WTC11 (cell line): ENCODE data around the gene TREX2. TPM values are rescaled to one million over a fixed set of nuclear protein-coding genes. Genes with fewer than 3 reads are reported as not detected.

Experiments
- ATAC-seq: fragments of 200-7000 bp; cut with Tn5 transposase; 2 replicates; pipeline ENCODE4 v1.10.0; 2021; ENCODE audit warnings: mild to moderate bottlenecking, moderate library complexity
- CTCF ChIA-PET: fragments of 300-600 bp; sonication (Branson Sonifier 250); formaldehyde crosslinking; loops from one replicate; lab custom pipeline; 2021; ENCODE audit warnings: antibody characterized with exemption; lab: Charles Lee
- POLR2A ChIA-PET: fragments of 350-600 bp; sonication (Branson Sonifier 250); formaldehyde crosslinking; loops from one replicate; lab custom pipeline; 2021; ENCODE audit warnings: antibody characterized with exemption; lab: Charles Lee
- DNase-seq: peaks from one replicate; pipeline ENCODE4 v3.0.0; 2021; ENCODE audit warnings: low spot score
- H3K27ac Mint-ChIP-seq: 2 replicates; pipeline ENCODE4 v1.8.0; 2021; ENCODE audit warnings: mixed read lengths
- H3K27me3 Mint-ChIP-seq: 2 replicates; pipeline ENCODE4 v1.8.0; 2021; ENCODE audit warnings: low read depth, mild to moderate bottlenecking, moderate library complexity, mixed read lengths
- H3K36me3 Mint-ChIP-seq: 2 replicates; pipeline ENCODE4 v1.8.0; 2021; ENCODE audit warnings: mixed read lengths
- H3K4me1 Mint-ChIP-seq: 2 replicates; pipeline ENCODE4 v1.8.0; 2022; ENCODE audit warnings: mixed read lengths
- H3K4me3 Mint-ChIP-seq: 2 replicates; pipeline ENCODE4 v1.8.0; 2021; ENCODE audit warnings: mild to moderate bottlenecking, moderate library complexity, mixed read lengths
- H3K9me3 Mint-ChIP-seq: 2 replicates; pipeline ENCODE4 v1.8.0; 2021; ENCODE audit warnings: mixed read lengths
- ATF2 ChIP-seq: sonication (generic); formaldehyde crosslinking; IDR thresholded peaks from 2 replicates; pipeline ENCODE4 v1.8.1; 2022; ENCODE audit warnings: low read depth, missing genetic modification reagents, borderline replicate concordance
- CTCF ChIP-seq: fragments of 200-600 bp; IDR thresholded peaks from 2 replicates; pipeline ENCODE4 v1.8.0; 2022; ENCODE audit warnings: antibody characterized with exemption
- E2F1 ChIP-seq: sonication (generic); formaldehyde crosslinking; IDR thresholded peaks from 2 replicates; pipeline ENCODE4 v1.8.0; 2022; ENCODE audit warnings: mild to moderate bottlenecking, missing genetic modification reagents
- ERG ChIP-seq: fragments of 250-450 bp; sonication (Bioruptor Pico); IDR thresholded peaks from 2 replicates; pipeline ENCODE4 v1.8.0; 2021; ENCODE audit warnings: mild to moderate bottlenecking
- FOXJ3 ChIP-seq: sonication (generic); formaldehyde crosslinking; IDR thresholded peaks from 2 replicates; pipeline ENCODE4 v1.9.0; 2021; ENCODE audit warnings: missing genetic modification reagents, mild to moderate bottlenecking, borderline replicate concordance
- FOXP1 ChIP-seq: sonication (generic); formaldehyde crosslinking; IDR thresholded peaks from 2 replicates; pipeline ENCODE4 v1.8.0; 2022; ENCODE audit warnings: missing genetic modification reagents, mild to moderate bottlenecking, moderate library complexity, borderline replicate concordance
- GABPB1 ChIP-seq: sonication (generic); formaldehyde crosslinking; IDR thresholded peaks from 2 replicates; pipeline ENCODE4 v1.8.1; 2023; ENCODE audit warnings: mild to moderate bottlenecking, missing genetic modification reagents
- GTF2I ChIP-seq: fragments of 250-450 bp; sonication (Bioruptor Pico); conservative IDR thresholded peaks from 2 replicates; pipeline ENCODE4 v1.4.0; 2021; ENCODE audit warnings: mild to moderate bottlenecking
- IRF1 ChIP-seq: sonication (generic); formaldehyde crosslinking; IDR thresholded peaks from 2 replicates; pipeline ENCODE4 v1.8.0; 2023; ENCODE audit warnings: missing genetic modification reagents
- JAZF1 ChIP-seq: fragments of 250-450 bp; sonication (Bioruptor Pico); IDR thresholded peaks from 2 replicates; pipeline ENCODE4 v1.9.0; 2021; ENCODE audit warnings: moderate library complexity, mild to moderate bottlenecking, inconsistent platforms
- MAX ChIP-seq: sonication (generic); formaldehyde crosslinking; IDR thresholded peaks from 2 replicates; pipeline ENCODE4 v1.8.0; 2022; ENCODE audit warnings: mild to moderate bottlenecking, missing genetic modification reagents
- MXD4 ChIP-seq: fragments of 250-450 bp; sonication (Bioruptor Pico); IDR thresholded peaks from 2 replicates; pipeline ENCODE4 v1.8.0; 2021; ENCODE audit warnings: mild to moderate bottlenecking, moderate library complexity, borderline replicate concordance
- MYBL2 ChIP-seq: sonication (generic); formaldehyde crosslinking; IDR thresholded peaks from 2 replicates; pipeline ENCODE4 v1.8.1; 2023; ENCODE audit warnings: mild to moderate bottlenecking, moderate library complexity, missing genetic modification reagents
- ZNF512 ChIP-seq: sonication (generic); formaldehyde crosslinking; IDR thresholded peaks from 2 replicates; pipeline ENCODE4 v1.8.1; 2022; ENCODE audit warnings: missing genetic modification reagents, borderline replicate concordance
- ZNF532 ChIP-seq: fragments of 250-450 bp; sonication (Bioruptor Pico); IDR thresholded peaks from 2 replicates; pipeline ENCODE4 v1.9.0; 2021; ENCODE audit warnings: mild to moderate bottlenecking, borderline replicate concordance
- total RNA-seq: library from RNA; stranded (reverse); gene quantifications from 3 replicates; pipeline ENCODE4 v1.2.3, GENCODE V29; 2021

TREX2 gene
- total RNA-seq, 1 experiment from 2014 or later = 1.5 TPM

GRCh38 chrX:153463556-153463955 lies 17.7 kb upstream of the TREX2 start:
- ATAC-seq = no peak
- H3K36me3 Mint-ChIP-seq = peaks cover 10% of the 10 kb centered on the region

GRCh38 chrX:153463031-153463430 lies 17.2 kb upstream of the TREX2 start:
- ATAC-seq = no peak
- H3K36me3 Mint-ChIP-seq = peaks cover 10% of the 10 kb centered on the region
- H3K27me3 Mint-ChIP-seq = no peaks in the 10 kb centered on the region
- POLR2A ChIA-PET = no interaction called here
- CTCF ChIA-PET = no interaction called here
- no peaks in the 10 kb centered on the region for H3K4me1 Mint-ChIP-seq
- no peak for DNase-seq
- H3K4me3 Mint-ChIP-seq = no peak overlapping the region
- no peaks in the 10 kb centered on the region for H3K9me3 Mint-ChIP-seq
- TF ChIP-seq ZNF512 = no peak
- TF ChIP-seq MXD4 (CRISPR knock-in tag) = no peak
- no peak for TF ChIP-seq JAZF1 (CRISPR knock-in tag)
- TF ChIP-seq FOXJ3 (CRISPR knock-in tag) = no peak
- TF ChIP-seq, all 79 proteins: peak for 0
- no peak overlapping the region for H3K27ac Mint-ChIP-seq

More at GRCh38 chrX:153463556-153463955, 17.7 kb upstream of the TREX2 start:
- Mint-ChIP-seq H3K4me3 (no peak overlapping the region), H3K4me1 (no peaks in the 10 kb centered on the region), H3K27ac (no peak overlapping the region), H3K9me3 (no peaks in the 10 kb centered on the region)
- no peak for DNase-seq
- POLR2A ChIA-PET = no interaction called here
- TF ChIP-seq GTF2I (CRISPR knock-in tag) = no peak
- no peak for TF ChIP-seq ATF2 (CRISPR knock-in tag)
- TF ChIP-seq E2F1 (CRISPR knock-in tag) = no peak
- TF ChIP-seq FOXP1 (CRISPR knock-in tag) = no peak
- no peak for TF ChIP-seq JAZF1 (CRISPR knock-in tag)
- TF ChIP-seq, all 79 proteins: peak for 0
- CTCF ChIA-PET = no interaction called here
- H3K27me3 Mint-ChIP-seq = no peaks in the 10 kb centered on the region

- DNase-seq (no peak), ATAC-seq (no peak)
- Mint-ChIP-seq H3K4me1 (no peaks in the 10 kb centered on the region), H3K27me3 (no peaks in the 10 kb centered on the region), H3K9me3 (no peaks in the 10 kb centered on the region), H3K36me3 (peaks cover 10% of the 10 kb centered on the region), H3K27ac (no peak overlapping the region), H3K4me3 (no peak overlapping the region)
- no peak for TF ChIP-seq IRF1 (CRISPR knock-in tag)
- ChIA-PET POLR2A (no interaction called here), CTCF (interaction anchor here (2.0 kb wide), 1 partner anchor 20 kb away, joined by 10 read pairs; no protein-coding TSS in a partner anchor)
Observed at GRCh38 chrX:153462291-153462690, 16.4 kb upstream of the TREX2 start.

GRCh38 chrX:153460826-153461225 lies 15.0 kb upstream of the TREX2 start:
- Mint-ChIP-seq H3K4me3 (no peak overlapping the region), H3K4me1 (no peaks in the 10 kb centered on the region), H3K36me3 (peaks cover 10% of the 10 kb centered on the region), H3K27me3 (no peaks in the 10 kb centered on the region), H3K27ac (no peak overlapping the region), H3K9me3 (no peaks in the 10 kb centered on the region)
- ATAC-seq = peak; percentile 81
- ChIA-PET POLR2A (interaction anchor here (0.6 kb wide), 1 partner anchor 60 kb away, joined by 7 read pairs; the partner anchor contains the start of gene PNMA6E), CTCF (interaction anchor here (0.5 to 2.5 kb wide), 32 partner anchors 10 to 519 kb away, joined by 3 to 41 read pairs (median 4); partner anchors contain the start of genes BGN, CCNQ, HAUS7 and TREX2)
- DNase-seq = peak; percentile 73
- TF ChIP-seq GABPB1 = no peak
- no peak for TF ChIP-seq MAX (CRISPR knock-in tag)
- TF ChIP-seq ZNF532 (CRISPR knock-in tag) = no peak
- no peak for TF ChIP-seq MYBL2
- TF ChIP-seq CTCF = 0 out of 2 replicates have a peak, but pooled peaks have one; percentile 21
- no peak for TF ChIP-seq FOXP1 (CRISPR knock-in tag)
- TF ChIP-seq ERG (CRISPR knock-in tag) = no peak
